Subcutaneous adipose tissue (tissue), 4 donors: Measurements from ENCODE around the gene TUBGCP3. TPM values are rescaled to one million over a fixed set of nuclear protein-coding genes. Genes with fewer than 3 reads are reported as not detected.

ENCODE experiments used
- CTCF ChIP-seq: fragments of 450-650 bp; IDR thresholded peaks from one replicate; pipeline ENCODE4 v1.5.1; 2016; ENCODE audit warnings: low read depth, mild to moderate bottlenecking, control low read depth, antibody characterized with exemption, moderate library complexity
- total RNA-seq, 4 donors: library from RNA; depleted of rRNA; stranded (reverse); fragments of >200 nt; gene quantifications; one replicate each; pipeline ENCODE4 v1.1.0, GENCODE V29; 2016

Gene TUBGCP3
- total RNA-seq, 4 donors from 2014 or later, result 29.2 to 44.8 (median 34.8) TPM

DNA sequence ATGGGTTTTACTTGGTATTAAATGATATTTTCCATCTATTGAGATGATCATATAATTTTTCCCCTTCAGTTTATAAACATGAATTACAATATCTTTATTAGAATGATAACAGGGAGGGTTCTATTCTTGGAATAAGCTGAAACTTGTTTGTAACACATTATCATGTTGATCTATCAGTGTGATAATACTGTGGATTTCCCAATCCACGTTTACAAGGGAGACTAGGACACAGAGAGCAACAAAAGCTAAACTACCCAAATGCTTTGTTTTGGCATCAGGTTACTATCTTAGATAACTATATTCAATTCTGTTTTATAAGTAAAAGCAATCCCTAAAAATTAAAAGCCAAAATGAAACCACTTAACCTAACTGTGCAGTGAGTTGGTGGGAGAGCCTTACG is 92.5 kb downstream of the TUBGCP3 start:
- no peak for TF ChIP-seq CTCF

DNA sequence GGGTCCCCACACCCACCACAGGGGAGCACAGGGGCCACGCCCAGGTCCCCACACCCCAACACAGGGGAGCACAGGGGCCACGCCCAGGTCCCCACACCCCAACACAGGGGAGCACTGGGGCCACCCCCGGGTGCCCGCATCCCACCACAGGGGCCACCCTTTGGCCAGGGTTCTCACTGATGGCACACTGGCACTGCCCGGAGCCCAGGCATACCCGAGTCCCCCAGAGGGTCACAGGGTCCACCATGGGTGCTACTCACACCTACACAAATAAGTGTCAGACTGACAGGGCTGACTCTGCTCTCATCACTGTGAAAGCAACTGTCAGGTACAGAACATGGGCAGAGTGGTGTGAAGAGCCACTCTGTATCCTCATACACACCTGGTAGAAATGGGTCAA is 98.8 kb downstream of the TUBGCP3 start:
- no peak for TF ChIP-seq CTCF

- TF ChIP-seq CTCF, result no peak
Observed at GRCh38 chr13:112487127-112487517, 100.8 kb downstream of the TUBGCP3 start.

DNA sequence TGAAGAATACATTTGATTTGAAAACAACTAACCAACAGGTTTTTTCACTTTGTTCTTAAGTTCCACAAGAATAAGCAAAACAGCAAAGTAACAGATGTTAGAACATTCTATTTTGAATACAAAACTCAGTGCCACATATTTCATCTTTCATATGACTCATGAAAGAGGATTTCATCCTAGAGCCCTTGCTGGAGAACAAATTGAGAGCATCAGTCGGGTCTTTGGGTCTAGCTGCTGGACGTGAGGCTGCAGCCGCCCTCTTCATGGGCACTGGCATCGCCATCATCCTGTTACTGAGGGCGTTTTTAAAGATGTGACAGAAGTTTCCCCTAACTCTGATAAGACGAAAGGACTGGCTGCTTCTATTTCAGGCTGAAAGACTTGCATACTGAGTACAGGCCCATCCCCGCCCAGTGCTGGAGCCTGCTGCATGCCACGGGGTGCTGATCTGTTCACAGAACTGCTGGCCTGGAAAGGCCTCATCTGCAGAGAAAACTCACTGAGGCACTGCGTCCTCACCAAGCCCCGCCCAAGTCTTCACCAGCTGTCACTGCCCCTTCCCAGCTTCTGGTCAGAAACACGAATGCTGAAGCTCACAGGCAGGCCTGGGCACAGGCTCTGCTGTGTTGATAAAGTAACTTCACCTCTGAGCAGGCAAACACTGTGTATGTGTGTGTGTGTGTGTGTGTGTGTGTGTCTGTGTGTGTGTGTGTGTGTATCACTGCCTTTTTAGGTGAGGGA is 101.4 kb downstream of the TUBGCP3 start:
- no peak for TF ChIP-seq CTCF

- no peak for TF ChIP-seq CTCF
Observed at GRCh38 chr13:112483299-112483698, 104.7 kb downstream of the TUBGCP3 start.

DNA sequence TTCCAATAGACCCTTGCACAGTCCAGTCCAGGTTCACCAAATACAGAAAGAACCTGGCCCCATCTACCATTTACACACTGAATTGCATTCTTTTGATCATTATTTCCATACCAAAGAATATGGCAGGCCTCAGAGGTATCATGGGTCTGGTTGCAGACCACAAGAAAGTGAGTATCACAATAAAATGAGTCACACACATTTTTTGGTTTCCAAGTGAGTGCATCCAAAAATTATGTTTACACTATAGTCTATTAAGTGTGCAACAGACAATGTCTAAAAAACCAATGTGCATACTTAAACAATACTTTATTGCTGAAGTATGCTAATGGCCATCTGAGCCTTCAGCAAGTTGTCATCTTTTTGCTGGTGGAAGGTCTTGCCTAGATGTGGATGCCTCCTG is 106.5 kb downstream of the TUBGCP3 start:
- no peak for TF ChIP-seq CTCF

DNA sequence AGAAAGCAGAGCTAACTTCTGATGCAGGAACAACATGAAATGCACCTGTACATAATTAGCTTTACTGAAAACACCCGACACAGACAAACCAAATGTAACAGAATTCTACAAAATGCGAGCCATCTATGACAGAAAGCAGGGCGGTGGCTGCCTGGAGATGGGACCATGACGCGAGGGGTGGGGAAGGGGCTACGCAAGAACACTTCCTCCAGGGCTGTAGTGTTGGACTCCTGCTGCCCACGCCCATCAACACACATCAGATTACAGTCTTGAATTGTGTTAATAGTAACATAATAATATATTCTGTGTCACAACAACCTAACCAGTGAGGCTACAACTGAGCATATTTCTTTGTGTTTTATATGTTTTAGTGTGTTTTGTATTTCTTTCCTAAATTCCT is 108.6 kb downstream of the TUBGCP3 start:
- no peak for TF ChIP-seq CTCF
